PC-3 (cell line): Measurements from ENCODE around the gene RNF166. TPM values are rescaled to one million over a fixed set of nuclear protein-coding genes. Genes with fewer than 3 reads are reported as not detected.

Source experiments
- ATAC-seq: fragments of 200-7000 bp; cut with Tn5 transposase; 2 replicates; pipeline ENCODE4 v1.9.1; 2020; ENCODE audit warnings: mild to moderate bottlenecking, moderate library complexity
- BruUV-seq: library from RNA; stranded (reverse); fragments of 400-500 nt; replicated peaks from 2 replicates; lab custom pipeline; 2021; lab: Mats Ljungman, UMichigan
- CTCF ChIA-PET: fragments of 300-600 bp; sonication (Branson Sonifier 250); formaldehyde crosslinking; loops from one replicate; lab custom pipeline; 2022; ENCODE audit warnings: antibody characterized with exemption; lab: Charles Lee
- POLR2A ChIA-PET: fragments of 300-600 bp; sonication (Branson Sonifier 250); formaldehyde crosslinking; loops from one replicate; lab custom pipeline; 2022; ENCODE audit warnings: antibody characterized with exemption; ENCODE audit not compliant: unreplicated experiment; lab: Charles Lee
- DNase-seq: peaks from one replicate; pipeline ENCODE4 v3.0.0-alpha.2; 2015
- H2AFZ ChIP-seq: fragments of 300-600 bp; sonication (generic); 2 replicates; pipeline ENCODE4 v1.6.0; 2016; ENCODE audit warnings: antibody characterized with exemption, low read length
- H3F3A ChIP-seq: fragments of 300-600 bp; sonication (generic); one replicate; pipeline ENCODE4 v1.6.0; 2017; ENCODE audit warnings: antibody characterized with exemption, low read length, control low read depth, mild to moderate bottlenecking; ENCODE audit not compliant: unreplicated experiment
- H3K27ac ChIP-seq: fragments of 300-600 bp; sonication (generic); 2 replicates; pipeline ENCODE4 v1.5.1; 2016; ENCODE audit warnings: mild to moderate bottlenecking, low read length
- H3K27me3 ChIP-seq: fragments of 300-600 bp; sonication (generic); 2 replicates; pipeline ENCODE4 v1.6.1; 2016; ENCODE audit warnings: low read length, mixed read lengths
- H3K36me3 ChIP-seq: fragments of 300-600 bp; sonication (generic); 2 replicates; pipeline ENCODE4 v1.6.1; 2016; ENCODE audit warnings: low read depth, mixed run types, low read length, mixed read lengths
- H3K4me1 ChIP-seq: fragments of 300-600 bp; sonication (generic); 2 replicates; pipeline ENCODE4 v1.5.1; 2016; ENCODE audit warnings: low read length; ENCODE audit not compliant: insufficient read depth
- H3K4me2 ChIP-seq: fragments of 300-600 bp; sonication (generic); 2 replicates; pipeline ENCODE4 v1.6.0; 2016; ENCODE audit warnings: low read length
- H3K4me3 ChIP-seq: fragments of 300-600 bp; sonication (generic); 2 replicates; pipeline ENCODE4 v1.5.1; 2016; ENCODE audit warnings: mild to moderate bottlenecking, low read length, mixed read lengths
- H3K79me2 ChIP-seq: fragments of 300-600 bp; sonication (generic); 2 replicates; pipeline ENCODE4 v1.6.1; 2017; ENCODE audit warnings: low read length, mixed read lengths
- H3K9ac ChIP-seq: fragments of 300-600 bp; sonication (generic); 2 replicates; pipeline ENCODE4 v1.6.0; 2016; ENCODE audit warnings: mild to moderate bottlenecking, low read length
- H3K9me2 ChIP-seq: fragments of 300-600 bp; sonication (generic); replicated peaks from 2 replicates; pipeline ENCODE4 v1.6.1; 2016; ENCODE audit warnings: mixed run types, low read length, mixed read lengths
- H3K9me3 ChIP-seq: fragments of 300-600 bp; sonication (generic); 2 replicates; pipeline ENCODE4 v1.6.1; 2016; ENCODE audit warnings: low read length, mixed read lengths
- H4K20me1 ChIP-seq: fragments of 300-600 bp; sonication (generic); 2 replicates; pipeline ENCODE4 v1.6.1; 2016; ENCODE audit warnings: low read length, mixed read lengths
- EZH2 ChIP-seq: fragments of 300-600 bp; sonication (generic); IDR thresholded peaks from one replicate; pipeline ENCODE4 v1.6.1; 2017; ENCODE audit warnings: antibody characterized with exemption, mild to moderate bottlenecking, low read length; ENCODE audit not compliant: unreplicated experiment
- EZH2phosphoT487 ChIP-seq: fragments of 300-600 bp; sonication (generic); IDR thresholded peaks from 2 replicates; pipeline ENCODE4 v1.6.1; 2018; ENCODE audit warnings: mild to moderate bottlenecking, antibody characterized with exemption, low read length, borderline replicate concordance
- intact Hi-C: fragments of 100-400 bp; cut with micrococcal nuclease; formaldehyde crosslinking; loops from 2 replicates; pipeline ENCODE4 v1.9.0; 2023
- total RNA-seq: library from RNA; depleted of rRNA; stranded (reverse); fragments of >200 nt; gene quantifications from 2 replicates; pipeline ENCODE4 v1.2.3, GENCODE V29; 2014
- TF ChIP-seq, protein P1 (sequence below): fragments of 300-600 bp; sonication (generic); conservative IDR thresholded peaks from 2 replicates; pipeline ENCODE4 v1.5.1; 2017; ENCODE audit warnings: antibody characterized with exemption, low read depth, mild to moderate bottlenecking, low read length

RNF166 gene
- total RNA-seq, 1 experiment from 2014 or later = 28.8 TPM

DNA sequence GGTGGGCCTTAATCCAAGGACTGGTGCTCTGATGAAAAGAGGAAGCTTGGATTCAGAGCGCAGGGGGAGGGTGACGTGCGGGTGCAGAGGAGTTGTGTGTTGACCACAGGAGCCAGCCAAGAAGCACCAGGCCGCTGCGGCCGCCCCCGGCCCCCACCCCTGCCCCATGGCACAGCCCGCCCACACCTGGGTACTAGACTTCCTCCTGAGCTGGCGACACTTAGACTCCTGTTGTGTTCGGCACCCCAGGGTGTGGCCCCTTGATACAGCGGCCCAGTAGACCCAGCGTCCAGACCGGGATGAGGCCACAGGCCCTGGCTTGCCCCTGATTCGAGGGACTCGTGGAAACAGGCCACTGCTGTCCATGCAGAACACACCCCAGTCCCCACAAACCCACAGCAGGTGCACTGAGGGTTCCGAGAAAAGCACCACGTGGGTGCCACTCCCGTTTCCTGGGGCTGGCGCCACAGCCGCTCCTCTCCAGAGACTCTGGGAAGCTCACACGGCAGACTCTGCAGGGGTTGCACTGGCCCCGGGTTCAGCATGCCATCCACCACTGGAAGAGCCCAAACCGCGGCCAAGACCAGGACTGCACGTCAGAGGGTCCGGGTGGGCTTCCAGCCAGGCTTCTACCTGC lies 14.2 kb downstream of the RNF166 start:
- Histone ChIP-seq H3K4me2 (no peak overlapping the region), H3K4me3 (no peak overlapping the region), H3K79me2 (no peaks in the 10 kb centered on the region), H3K9ac (no peak overlapping the region), H3K9me3 (no peaks in the 10 kb centered on the region), H3K4me1 (no peaks in the 10 kb centered on the region), H2AFZ (no peak overlapping the region), H3F3A (no peaks in the 10 kb centered on the region), H4K20me1 (no peaks in the 10 kb centered on the region), H3K9me2 (no peaks in the 10 kb centered on the region), H3K27ac (no peak overlapping the region), H3K36me3 (no peaks in the 10 kb centered on the region), H3K27me3 (no peaks in the 10 kb centered on the region)
- intact Hi-C loops = no loop called here
- DNase-seq (no peak), ATAC-seq (no peak)
- ChIA-PET POLR2A (no interaction called here), CTCF (no interaction called here)
- TF ChIP-seq EZH2phosphoT487 = no peak
- TF ChIP-seq, protein P1, sequence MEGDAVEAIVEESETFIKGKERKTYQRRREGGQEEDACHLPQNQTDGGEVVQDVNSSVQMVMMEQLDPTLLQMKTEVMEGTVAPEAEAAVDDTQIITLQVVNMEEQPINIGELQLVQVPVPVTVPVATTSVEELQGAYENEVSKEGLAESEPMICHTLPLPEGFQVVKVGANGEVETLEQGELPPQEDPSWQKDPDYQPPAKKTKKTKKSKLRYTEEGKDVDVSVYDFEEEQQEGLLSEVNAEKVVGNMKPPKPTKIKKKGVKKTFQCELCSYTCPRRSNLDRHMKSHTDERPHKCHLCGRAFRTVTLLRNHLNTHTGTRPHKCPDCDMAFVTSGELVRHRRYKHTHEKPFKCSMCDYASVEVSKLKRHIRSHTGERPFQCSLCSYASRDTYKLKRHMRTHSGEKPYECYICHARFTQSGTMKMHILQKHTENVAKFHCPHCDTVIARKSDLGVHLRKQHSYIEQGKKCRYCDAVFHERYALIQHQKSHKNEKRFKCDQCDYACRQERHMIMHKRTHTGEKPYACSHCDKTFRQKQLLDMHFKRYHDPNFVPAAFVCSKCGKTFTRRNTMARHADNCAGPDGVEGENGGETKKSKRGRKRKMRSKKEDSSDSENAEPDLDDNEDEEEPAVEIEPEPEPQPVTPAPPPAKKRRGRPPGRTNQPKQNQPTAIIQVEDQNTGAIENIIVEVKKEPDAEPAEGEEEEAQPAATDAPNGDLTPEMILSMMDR = no peak
- TF ChIP-seq EZH2 = no peak
- no TSS peak for BruUV-seq

DNA sequence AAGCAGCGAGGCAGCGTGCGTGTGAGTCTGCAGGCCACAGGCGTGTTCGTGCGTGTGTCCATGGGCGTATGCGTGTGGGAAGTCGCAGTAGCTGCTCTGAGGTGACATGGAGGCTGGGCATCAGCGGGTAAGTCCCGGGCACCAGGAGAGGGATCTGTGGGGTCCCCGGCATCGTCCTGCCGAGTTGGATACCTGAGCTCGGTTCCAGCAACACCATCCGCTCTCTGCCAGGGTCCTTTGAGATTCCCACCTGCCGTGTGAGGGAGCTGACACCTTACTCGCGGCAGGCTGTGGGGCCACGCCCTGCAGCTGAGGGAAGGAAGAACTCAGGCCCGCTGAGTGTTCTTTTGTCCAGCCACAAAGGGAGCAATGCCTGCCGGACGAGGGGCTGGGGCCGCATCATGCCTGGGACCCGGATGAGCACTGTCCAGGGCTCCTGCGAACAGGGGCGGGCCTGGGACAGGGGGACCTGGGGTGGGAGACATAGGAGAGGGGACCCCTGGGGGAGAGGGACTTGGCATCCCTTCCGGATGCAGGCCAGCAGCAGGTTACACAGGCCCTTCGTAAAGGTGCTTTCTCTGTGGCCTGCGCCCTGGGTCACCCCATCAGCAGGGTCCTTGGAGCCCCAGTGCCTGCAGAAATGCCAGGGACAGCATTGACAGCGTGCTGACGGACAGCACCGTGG lies 14.9 kb downstream of the RNF166 start:
- ChIA-PET POLR2A (no interaction called here), CTCF (no interaction called here)
- Histone ChIP-seq H3K4me3 (no peak overlapping the region), H3K27me3 (no peaks in the 10 kb centered on the region), H3K4me2 (no peak overlapping the region), H3K9me3 (no peaks in the 10 kb centered on the region), H3F3A (no peaks in the 10 kb centered on the region), H4K20me1 (no peaks in the 10 kb centered on the region), H3K79me2 (no peaks in the 10 kb centered on the region), H3K36me3 (no peaks in the 10 kb centered on the region), H3K9ac (no peak overlapping the region), H3K4me1 (0 out of 2 replicates have a peak, but pooled peaks cover 3% of the 10 kb centered on the region), H2AFZ (no peak overlapping the region), H3K27ac (no peak overlapping the region), H3K9me2 (no peaks in the 10 kb centered on the region)
- no TSS peak for BruUV-seq
- ATAC-seq (no peak), DNase-seq (no peak)
- TF ChIP-seq, protein P1 = no peak
- TF ChIP-seq EZH2phosphoT487 (no peak), EZH2 (no peak)
- intact Hi-C loops = no loop called here
